HepG2 (cell line): ENCODE results near the gene NEUROD4.

Experiments used
- CREM ChIP-seq, 2 experiments: sonication (generic) in 1 of 2; formaldehyde crosslinking in 1 of 2; IDR thresholded peaks; 2 replicates each; pipeline versions ENCODE4 v1.4.0 to v1.6.1; 2016 to 2020; ENCODE audit warnings: antibody characterized with exemption in 1 of 2, mild to moderate bottlenecking in 1 of 2, missing genetic modification reagents in 1 of 2
- FOXM1 ChIP-seq: sonication (generic); formaldehyde crosslinking; IDR thresholded peaks from 2 replicates; pipeline ENCODE4 v1.5.0; 2020; ENCODE audit warnings: missing genetic modification reagents
- SALL2 ChIP-seq: sonication (generic); formaldehyde crosslinking; IDR thresholded peaks from 2 replicates; pipeline ENCODE4 v1.8.1; 2023; ENCODE audit warnings: mild to moderate bottlenecking, missing genetic modification reagents, inconsistent platforms
- TF ChIP-seq, protein P1 (sequence below): sonication (generic); formaldehyde crosslinking; IDR thresholded peaks from 2 replicates; pipeline ENCODE4 v1.5.0; 2020; ENCODE audit warnings: mild to moderate bottlenecking, missing genetic modification reagents, moderate library complexity
- TF ChIP-seq, protein P2 (sequence below): sonication (generic); formaldehyde crosslinking; IDR thresholded peaks from 2 replicates; pipeline ENCODE4 v1.8.1; 2023; ENCODE audit warnings: mild to moderate bottlenecking, missing genetic modification reagents, borderline replicate concordance
- TF ChIP-seq, protein P3 (sequence below): sonication (generic); formaldehyde crosslinking; IDR thresholded peaks from 2 replicates; pipeline ENCODE4 v1.8.1; 2023; ENCODE audit warnings: missing genetic modification reagents, inconsistent platforms, borderline replicate concordance

DNA sequence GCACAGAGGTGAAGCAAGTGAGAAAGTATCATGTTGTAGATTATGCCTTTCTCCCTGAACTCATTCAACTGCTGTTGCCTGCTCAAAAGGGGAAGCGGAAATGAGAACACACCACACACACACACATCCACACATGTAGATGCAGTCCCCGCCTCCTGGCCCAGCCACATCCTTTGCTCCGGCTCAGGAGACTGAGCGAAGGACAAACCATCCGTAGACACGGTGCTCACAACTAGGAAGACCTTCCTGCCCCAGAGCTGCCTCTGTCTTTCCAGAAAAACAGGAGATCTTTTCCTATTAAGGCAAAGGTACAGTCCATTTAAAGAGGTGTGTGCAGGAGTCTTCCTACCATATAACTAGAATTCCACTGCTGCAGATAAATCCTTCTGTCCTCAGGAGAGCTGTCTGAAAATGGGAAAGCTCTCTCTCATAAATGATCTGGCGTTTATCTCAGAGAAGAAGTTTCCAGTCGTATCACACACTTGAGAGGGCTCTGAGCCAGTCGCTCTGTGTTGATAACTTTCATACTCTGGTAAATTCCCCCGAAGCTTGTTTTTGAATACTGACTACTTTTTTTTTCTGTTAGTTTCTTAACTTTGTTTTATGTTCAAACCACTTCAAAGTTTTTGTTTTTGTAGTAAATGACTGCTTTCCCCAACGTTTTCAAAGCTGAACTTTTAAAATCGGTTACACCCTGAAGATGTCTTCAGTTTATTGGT, 35.0 kb upstream of the NEUROD4 start, which contains the start of gene TESPA1:
- TF ChIP-seq, protein P1, sequence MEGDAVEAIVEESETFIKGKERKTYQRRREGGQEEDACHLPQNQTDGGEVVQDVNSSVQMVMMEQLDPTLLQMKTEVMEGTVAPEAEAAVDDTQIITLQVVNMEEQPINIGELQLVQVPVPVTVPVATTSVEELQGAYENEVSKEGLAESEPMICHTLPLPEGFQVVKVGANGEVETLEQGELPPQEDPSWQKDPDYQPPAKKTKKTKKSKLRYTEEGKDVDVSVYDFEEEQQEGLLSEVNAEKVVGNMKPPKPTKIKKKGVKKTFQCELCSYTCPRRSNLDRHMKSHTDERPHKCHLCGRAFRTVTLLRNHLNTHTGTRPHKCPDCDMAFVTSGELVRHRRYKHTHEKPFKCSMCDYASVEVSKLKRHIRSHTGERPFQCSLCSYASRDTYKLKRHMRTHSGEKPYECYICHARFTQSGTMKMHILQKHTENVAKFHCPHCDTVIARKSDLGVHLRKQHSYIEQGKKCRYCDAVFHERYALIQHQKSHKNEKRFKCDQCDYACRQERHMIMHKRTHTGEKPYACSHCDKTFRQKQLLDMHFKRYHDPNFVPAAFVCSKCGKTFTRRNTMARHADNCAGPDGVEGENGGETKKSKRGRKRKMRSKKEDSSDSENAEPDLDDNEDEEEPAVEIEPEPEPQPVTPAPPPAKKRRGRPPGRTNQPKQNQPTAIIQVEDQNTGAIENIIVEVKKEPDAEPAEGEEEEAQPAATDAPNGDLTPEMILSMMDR (CRISPR knock-in tag), result no peak
- TF ChIP-seq, protein P2, sequence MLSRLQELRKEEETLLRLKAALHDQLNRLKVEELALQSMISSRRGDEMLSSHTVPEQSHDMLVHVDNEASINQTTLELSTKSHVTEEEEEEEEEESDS (CRISPR knock-in tag), result no peak
- TF ChIP-seq CREM (IDR thresholded peaks at IDR 0.05), result no peak
- TF ChIP-seq CREM (CRISPR knock-in tag; IDR thresholded peaks at IDR 0.05), result no peak
- no peak for TF ChIP-seq FOXM1 (CRISPR knock-in tag)
- no peak for TF ChIP-seq SALL2 (CRISPR knock-in tag)
- TF ChIP-seq, protein P3, sequence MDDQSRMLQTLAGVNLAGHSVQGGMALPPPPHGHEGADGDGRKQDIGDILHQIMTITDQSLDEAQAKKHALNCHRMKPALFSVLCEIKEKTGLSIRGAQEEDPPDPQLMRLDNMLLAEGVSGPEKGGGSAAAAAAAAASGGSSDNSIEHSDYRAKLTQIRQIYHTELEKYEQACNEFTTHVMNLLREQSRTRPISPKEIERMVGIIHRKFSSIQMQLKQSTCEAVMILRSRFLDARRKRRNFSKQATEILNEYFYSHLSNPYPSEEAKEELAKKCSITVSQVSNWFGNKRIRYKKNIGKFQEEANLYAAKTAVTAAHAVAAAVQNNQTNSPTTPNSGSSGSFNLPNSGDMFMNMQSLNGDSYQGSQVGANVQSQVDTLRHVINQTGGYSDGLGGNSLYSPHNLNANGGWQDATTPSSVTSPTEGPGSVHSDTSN (CRISPR knock-in tag), result no peak
